Skeletal muscle tissue (tissue), 4 donors: ENCODE measurements around the gene MAN2A1. TPM values are rescaled to one million over a fixed set of nuclear protein-coding genes. Genes with fewer than 3 reads are reported as not detected.

Experiments
- H3K27ac ChIP-seq: one replicate; pipeline ENCODE4 v1.7.0; 2013; ENCODE audit warnings: mild to moderate bottlenecking, low read depth, low read length, inconsistent platforms
- H3K27me3 ChIP-seq, 3 donors: one replicate each; pipeline ENCODE4 v1.7.0; 2013; ENCODE audit warnings: low read length in 3 of 3; ENCODE audit not compliant: control insufficient read depth in 3 of 3, insufficient read depth in 3 of 3
- H3K36me3 ChIP-seq, 3 donors: one replicate each; pipeline ENCODE4 v1.7.0; 2013; ENCODE audit warnings: low read length in 3 of 3; ENCODE audit not compliant: control insufficient read depth in 3 of 3, insufficient read depth in 3 of 3
- H3K4me1 ChIP-seq, 3 donors: one replicate each; pipeline ENCODE4 v1.7.0; 2013; ENCODE audit warnings: low read length in 3 of 3, mild to moderate bottlenecking in 3 of 3; ENCODE audit not compliant: control insufficient read depth in 3 of 3, insufficient read depth in 3 of 3
- H3K4me3 ChIP-seq, 3 donors: one replicate each; pipeline ENCODE4 v1.7.0; 2013; ENCODE audit warnings: low read length in 3 of 3
- H3K9ac ChIP-seq, 3 donors: one replicate each; pipeline ENCODE4 v1.7.0; 2013; ENCODE audit warnings: low read length in 3 of 3, mild to moderate bottlenecking in 3 of 3, moderate library complexity in 2 of 3, low read depth in 1 of 3
- H3K9me3 ChIP-seq, 3 donors: one replicate each; pipeline ENCODE4 v1.7.0; 2013; ENCODE audit warnings: low read length in 3 of 3; ENCODE audit not compliant: control insufficient read depth in 3 of 3
- total RNA-seq: library from RNA; depleted of rRNA; stranded (reverse); fragments of >200 nt; gene quantifications from one replicate; pipeline ENCODE4 v1.2.3, GENCODE V29; 2014
- donor health status: Osteomylitis.

Gene MAN2A1
- total RNA-seq, 1 donor from 2014 or later: 81.4 TPM

DNA sequence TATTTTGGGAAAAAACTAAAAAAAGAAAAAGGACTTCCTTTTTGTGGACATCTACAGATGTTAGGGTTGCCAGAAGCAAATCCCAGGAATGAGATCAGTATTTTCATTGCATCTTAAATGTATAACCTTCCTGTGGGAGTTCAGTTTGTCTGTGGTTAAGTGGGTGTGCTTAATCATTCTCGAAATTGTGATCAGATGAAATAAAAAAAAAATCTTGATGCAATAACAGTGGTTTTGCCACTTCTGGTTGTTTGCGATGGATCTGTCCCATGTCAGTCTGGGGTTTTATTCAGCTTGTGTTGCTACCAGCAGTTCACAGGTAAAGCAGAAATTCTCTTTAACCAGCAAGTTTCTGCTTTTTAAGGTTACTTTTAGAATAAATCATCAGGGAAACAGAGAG, 179.0 kb downstream of the MAN2A1 start:
- no peaks in the 10 kb centered on the region for H3K9me3 ChIP-seq
- no peaks in the 10 kb centered on the region for H3K27me3 ChIP-seq
- peaks cover 0 to 29% (median 26%) of the 10 kb centered on the region in 3 donors for H3K36me3 ChIP-seq
- no peak overlapping the region for H3K9ac ChIP-seq
- no peak overlapping the region for H3K27ac ChIP-seq
- H3K4me1 ChIP-seq: no peaks in the 10 kb centered on the region
- H3K4me3 ChIP-seq: no peak overlapping the region

DNA sequence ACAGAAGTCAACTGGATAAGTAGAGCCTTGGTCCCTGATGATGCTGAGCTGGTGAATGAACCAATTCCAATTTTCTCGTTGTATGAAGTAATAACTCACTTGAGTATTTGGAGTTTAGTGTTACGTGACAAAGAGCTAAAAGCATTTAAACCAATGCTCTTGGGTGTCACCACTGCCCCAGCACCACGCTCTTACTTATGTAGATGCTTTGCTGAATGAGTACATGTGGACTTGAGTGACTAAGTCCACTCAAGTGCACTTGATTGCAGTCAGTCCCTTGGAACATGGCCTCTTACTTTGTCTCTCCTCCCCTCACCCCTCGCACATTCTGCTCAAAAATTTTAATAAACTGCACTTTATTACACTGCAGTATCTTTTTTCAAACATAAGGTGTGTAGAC, 184.0 kb downstream of the MAN2A1 start:
- no peaks in the 10 kb centered on the region for H3K4me1 ChIP-seq
- no peak overlapping the region for H3K9ac ChIP-seq
- H3K27ac ChIP-seq: no peak overlapping the region
- no peaks in the 10 kb centered on the region for H3K9me3 ChIP-seq
- H3K4me3 ChIP-seq: no peak overlapping the region
- H3K36me3 ChIP-seq: no peaks in the 10 kb centered on the region
- H3K27me3 ChIP-seq: no peaks in the 10 kb centered on the region

DNA sequence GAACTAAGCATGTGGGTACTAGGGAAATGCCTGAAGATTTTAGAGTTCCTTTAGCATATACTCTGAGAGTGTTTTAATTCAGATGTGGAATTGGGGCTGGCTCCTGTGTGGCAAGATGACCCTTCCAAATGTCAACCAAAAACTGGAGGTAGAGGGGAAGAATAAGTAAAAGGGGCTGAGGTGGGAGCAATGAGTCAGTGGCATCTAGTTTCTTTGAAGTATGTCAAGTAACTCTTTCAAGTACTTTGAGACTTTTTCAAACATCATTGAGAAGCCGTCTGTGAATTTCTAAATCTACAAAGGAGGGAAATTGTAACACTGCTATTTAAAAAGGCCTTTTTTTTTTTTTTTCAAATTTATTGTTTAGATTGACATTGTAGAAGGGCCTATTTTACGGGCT, 184.4 kb downstream of the MAN2A1 start:
- no peaks in the 10 kb centered on the region for H3K27me3 ChIP-seq
- no peaks in the 10 kb centered on the region for H3K9me3 ChIP-seq
- no peaks in the 10 kb centered on the region for H3K4me1 ChIP-seq
- H3K36me3 ChIP-seq: no peaks in the 10 kb centered on the region
- H3K9ac ChIP-seq: no peak overlapping the region
- no peak overlapping the region for H3K27ac ChIP-seq
- H3K4me3 ChIP-seq: no peak overlapping the region

DNA sequence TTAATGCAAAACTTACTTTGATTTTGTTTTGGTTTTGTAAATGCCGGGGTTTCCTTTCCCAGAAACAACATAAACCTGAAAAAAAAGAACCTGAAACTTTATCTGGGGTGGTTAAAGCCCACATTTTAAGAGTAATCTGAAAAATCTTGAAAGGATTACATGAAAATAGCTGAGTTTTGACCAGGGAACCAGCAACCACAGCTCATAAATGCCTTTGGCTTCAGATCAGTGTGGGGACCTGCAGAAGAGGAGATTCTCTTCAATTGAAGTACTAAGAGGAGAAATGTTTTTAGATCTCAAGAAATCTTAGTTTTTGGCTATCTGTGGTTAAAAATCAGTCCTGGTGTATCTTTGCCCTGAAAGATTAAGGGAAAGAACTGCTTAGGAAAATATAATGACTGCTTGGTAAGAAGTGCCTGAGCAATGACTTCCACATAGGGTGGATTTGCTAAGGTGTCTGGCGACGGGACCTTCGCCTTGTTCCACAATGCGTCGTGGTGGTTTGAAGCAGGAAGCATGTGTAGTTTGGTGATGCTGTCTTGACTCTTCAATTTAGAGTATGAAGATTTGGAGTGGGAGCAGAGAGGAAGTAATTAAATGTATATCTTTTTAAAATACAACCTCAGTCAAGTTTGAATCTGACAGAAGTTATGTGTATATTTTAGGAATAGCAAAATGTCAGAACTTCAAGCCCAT, 186.5 kb downstream of the MAN2A1 start:
- no peak overlapping the region for H3K27ac ChIP-seq
- H3K4me1 ChIP-seq: no peaks in the 10 kb centered on the region
- no peak overlapping the region for H3K4me3 ChIP-seq
- no peaks in the 10 kb centered on the region for H3K9me3 ChIP-seq
- H3K36me3 ChIP-seq: no peaks in the 10 kb centered on the region
- H3K9ac ChIP-seq: no peak overlapping the region
- no peaks in the 10 kb centered on the region for H3K27me3 ChIP-seq

DNA sequence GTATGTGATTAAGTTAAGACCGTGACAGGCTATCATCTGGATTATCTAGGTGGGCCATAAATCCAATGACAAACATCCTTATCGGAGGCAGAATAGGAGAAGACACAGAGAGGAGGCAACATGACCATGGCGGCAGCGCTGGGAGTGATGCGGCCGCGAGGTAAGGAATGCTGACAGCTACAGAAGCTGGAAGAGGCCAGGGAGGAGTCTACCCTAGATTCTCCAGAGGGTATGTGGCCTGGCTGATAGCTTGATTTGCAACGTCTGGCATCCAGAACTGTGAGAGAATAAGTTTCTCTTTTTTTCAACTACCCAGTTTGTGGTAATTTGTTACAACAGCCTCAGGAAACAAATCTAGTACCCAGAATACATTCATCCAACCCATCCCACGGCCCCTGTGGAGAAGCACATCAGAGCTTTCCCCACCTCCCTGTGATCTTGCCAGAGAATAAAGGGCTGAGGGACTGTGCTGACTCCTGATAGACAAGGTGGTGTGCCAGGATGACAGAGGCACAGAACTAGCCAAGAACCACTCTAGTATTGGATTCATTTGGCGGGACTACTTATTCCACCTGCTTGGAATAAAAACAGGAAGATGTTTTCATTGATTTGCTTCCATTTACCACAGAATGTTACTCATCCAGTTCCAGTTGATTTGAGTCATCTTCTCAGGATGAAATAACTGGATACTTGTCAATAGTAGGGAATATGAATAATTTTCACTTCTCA, 187.4 kb downstream of the MAN2A1 start:
- H3K9ac ChIP-seq: no peak overlapping the region
- no peaks in the 10 kb centered on the region for H3K4me1 ChIP-seq
- no peak overlapping the region for H3K27ac ChIP-seq
- H3K4me3 ChIP-seq: no peak overlapping the region
- H3K9me3 ChIP-seq: no peaks in the 10 kb centered on the region
- no peaks in the 10 kb centered on the region for H3K36me3 ChIP-seq
- no peaks in the 10 kb centered on the region for H3K27me3 ChIP-seq

DNA sequence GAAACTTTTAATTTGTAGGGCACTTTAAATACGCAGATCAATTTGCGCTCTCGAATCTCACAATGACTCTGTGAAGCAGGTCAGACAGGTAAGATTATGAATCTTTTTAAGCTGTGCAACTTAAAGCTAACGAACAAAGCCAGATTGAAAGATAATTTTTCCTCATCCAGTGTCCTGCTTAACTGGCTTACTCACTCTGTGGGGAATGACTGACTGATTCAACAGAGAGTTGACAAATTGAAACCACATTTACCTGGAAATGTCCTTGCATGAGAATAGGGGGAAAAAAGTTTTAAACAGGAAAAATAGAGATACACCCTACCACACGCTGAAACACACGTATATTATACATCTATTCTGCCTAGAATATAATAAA, 187.9 kb downstream of the MAN2A1 start:
- no peak overlapping the region for H3K9ac ChIP-seq
- H3K4me3 ChIP-seq: no peak overlapping the region
- no peaks in the 10 kb centered on the region for H3K9me3 ChIP-seq
- H3K27ac ChIP-seq: no peak overlapping the region
- H3K4me1 ChIP-seq: no peaks in the 10 kb centered on the region
- H3K36me3 ChIP-seq: no peaks in the 10 kb centered on the region
- H3K27me3 ChIP-seq: no peaks in the 10 kb centered on the region

DNA sequence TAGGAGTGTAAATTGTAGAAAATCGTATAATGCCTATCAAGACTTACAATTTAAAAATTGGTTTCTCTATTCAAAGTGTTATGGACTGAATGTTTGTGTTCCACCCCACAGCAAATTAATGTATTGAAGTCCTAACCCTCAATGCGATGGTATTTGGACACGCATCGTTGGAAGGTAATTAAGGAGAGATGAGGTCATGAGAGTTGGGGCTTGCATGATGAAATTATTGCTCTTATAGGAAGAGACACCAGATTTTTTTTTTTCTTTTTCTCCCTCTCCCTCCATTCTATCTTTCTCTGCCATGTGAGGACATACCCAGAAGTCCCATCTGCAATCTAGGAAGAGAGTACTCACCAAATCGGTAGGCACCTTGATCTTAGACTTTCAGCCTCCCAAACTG, 189.2 kb downstream of the MAN2A1 start:
- no peak overlapping the region for H3K9ac ChIP-seq
- no peak overlapping the region for H3K27ac ChIP-seq
- H3K4me1 ChIP-seq: no peaks in the 10 kb centered on the region
- no peaks in the 10 kb centered on the region for H3K27me3 ChIP-seq
- H3K4me3 ChIP-seq: no peak overlapping the region
- no peaks in the 10 kb centered on the region for H3K36me3 ChIP-seq
- H3K9me3 ChIP-seq: no peaks in the 10 kb centered on the region

DNA sequence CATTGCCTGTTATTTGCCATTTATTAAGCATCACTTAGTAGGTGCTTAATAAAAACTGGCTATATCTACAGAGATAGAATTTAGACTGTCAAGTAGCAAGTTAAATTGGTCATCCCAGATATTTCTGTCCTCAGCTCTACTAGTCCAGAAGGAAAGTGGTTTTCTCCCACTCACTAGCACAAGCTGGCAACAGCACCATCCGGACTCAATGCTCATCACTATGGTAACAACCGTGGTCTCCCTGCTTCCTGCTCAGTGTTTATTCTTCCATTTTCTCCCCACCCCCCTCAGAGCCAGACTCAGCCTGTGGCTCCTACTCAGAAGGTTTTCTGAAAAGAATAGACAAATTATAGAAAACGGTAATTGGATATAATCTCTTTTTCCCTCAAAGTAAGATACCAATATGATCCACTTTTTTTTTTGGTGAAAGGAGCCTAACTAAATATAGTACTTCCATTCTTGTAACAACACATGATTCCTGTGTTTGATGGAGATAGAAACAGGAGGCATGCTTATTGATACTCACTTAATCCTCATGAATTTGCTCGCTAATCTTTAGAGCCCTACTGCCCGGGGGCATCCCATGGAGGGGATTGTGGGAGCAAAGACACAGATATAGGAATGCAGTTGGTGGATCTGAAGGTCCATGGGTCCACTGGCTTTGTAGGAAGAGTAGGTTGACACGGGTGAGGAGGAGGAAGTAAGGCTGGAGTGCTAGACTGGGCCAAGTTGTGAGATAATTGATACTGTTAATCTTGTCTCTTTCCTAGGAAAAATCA, 191.4 kb downstream of the MAN2A1 start:
- H3K36me3 ChIP-seq: no peaks in the 10 kb centered on the region
- peak overlapping the region in 1 of 3 donors; percentile 14 for H3K4me3 ChIP-seq
- no peaks in the 10 kb centered on the region for H3K27me3 ChIP-seq
- no peaks in the 10 kb centered on the region for H3K9me3 ChIP-seq
- H3K27ac ChIP-seq: no peak overlapping the region
- H3K9ac ChIP-seq: no peak overlapping the region
- H3K4me1 ChIP-seq: no peaks in the 10 kb centered on the region

DNA sequence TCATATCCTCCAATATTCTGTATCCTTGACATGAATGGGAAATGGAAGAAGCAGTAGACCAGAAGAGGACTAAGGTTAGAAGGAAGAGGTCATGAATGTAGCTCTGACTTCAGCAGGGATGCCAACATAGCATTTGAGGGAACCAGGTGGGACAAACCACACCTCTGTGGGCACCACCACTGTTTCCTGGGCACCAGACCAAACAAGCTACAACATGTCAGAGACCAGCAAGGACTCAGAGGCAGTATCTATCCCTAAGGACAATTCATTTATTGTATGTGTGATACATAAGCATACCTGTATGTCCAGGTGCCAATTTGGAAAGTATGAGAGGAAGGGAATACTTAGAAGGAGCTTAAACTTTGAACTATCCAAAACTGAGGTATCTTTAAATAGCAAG, 192.8 kb downstream of the MAN2A1 start:
- Histone ChIP-seq H3K27me3 (no peaks in the 10 kb centered on the region), H3K9ac (no peak overlapping the region), H3K4me3 (no peak overlapping the region), H3K27ac (no peak overlapping the region), H3K9me3 (no peaks in the 10 kb centered on the region), H3K4me1 (no peaks in the 10 kb centered on the region), H3K36me3 (no peaks in the 10 kb centered on the region)

DNA sequence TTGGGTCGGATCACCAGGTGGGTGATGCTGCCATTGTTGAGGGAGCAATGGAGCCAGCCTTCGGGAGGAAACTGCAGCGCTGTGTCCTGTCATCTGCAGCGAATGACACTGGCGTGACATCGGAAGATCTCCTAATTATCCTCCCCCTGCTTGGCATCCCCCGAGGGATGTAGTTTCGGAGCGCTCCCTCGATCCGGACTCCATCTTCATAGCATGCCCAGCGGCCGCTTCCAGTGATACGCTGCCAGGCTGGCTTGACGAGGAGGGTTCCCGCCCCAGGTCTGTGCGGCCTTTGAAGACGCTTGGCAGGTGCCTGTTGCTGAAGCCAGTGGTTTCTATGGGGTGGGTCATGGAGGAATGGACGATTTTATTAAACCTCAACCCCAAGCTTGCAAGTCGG, 194.9 kb downstream of the MAN2A1 start:
- no peaks in the 10 kb centered on the region for H3K27me3 ChIP-seq
- H3K36me3 ChIP-seq: no peaks in the 10 kb centered on the region
- H3K27ac ChIP-seq: no peak overlapping the region
- H3K4me1 ChIP-seq: no peaks in the 10 kb centered on the region
- H3K9me3 ChIP-seq: no peaks in the 10 kb centered on the region
- no peak overlapping the region for H3K4me3 ChIP-seq
- no peak overlapping the region for H3K9ac ChIP-seq
